ENCODE results near the gene MBNL3. TPM values are rescaled to one million over a fixed set of nuclear protein-coding genes. Genes with fewer than 3 reads are reported as not detected.

Gene MBNL3
- total RNA-seq, 1 experiment from 2014 or later: 4.6 TPM

DNA sequence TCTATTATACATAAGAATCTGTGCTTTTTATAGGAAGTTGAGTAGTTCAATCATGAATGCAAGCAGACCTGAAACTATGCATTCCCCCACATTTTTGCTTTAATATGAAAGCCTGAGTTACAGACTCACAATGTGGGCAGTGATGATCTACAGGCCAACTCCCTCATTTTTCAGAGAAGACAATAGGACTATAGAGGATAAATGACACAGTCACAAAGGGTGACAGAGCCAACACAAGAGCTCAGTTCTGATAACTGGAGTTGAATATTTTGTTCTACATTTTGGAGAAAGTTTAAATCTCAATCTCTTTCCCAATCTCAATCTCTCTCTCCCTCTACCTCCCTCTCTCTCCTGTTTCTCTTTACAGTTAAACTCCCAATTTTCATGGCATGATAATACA is 27.0 kb downstream of the MBNL3 start:
- H3K9ac ChIP-seq (ENCODE audit: low read length): no peak overlapping the region
- ChIA-PET CTCF (no interaction called here), RAD21 (ENCODE audit: low non-redundant PET in 1 of 2, low total read pairs in 2 of 2, uncharacterized antibody in 2 of 2, unreplicated experiment in 2 of 2) (no interaction called here), POLR2A (no interaction called here)
- H3K4me3 ChIP-seq (replicated peaks in 1 of 2; ENCODE audit: low read depth in 1 of 2, low read length in 2 of 2): no peak overlapping the region
- H3K27ac ChIP-seq (ENCODE audit: low read depth, low read length): no peak overlapping the region
- H3K4me2 ChIP-seq (ENCODE audit: low read length): no peak overlapping the region
- H3K9me3 ChIP-seq (ENCODE audit: control insufficient read depth in 1 of 2, insufficient read depth in 1 of 2, low read depth in 1 of 2, low read length in 2 of 2): no peaks in the 10 kb centered on the region
- H3K4me1 ChIP-seq (ENCODE audit: control insufficient read depth in 1 of 2, insufficient read depth in 2 of 2, low read length in 2 of 2): no peaks in the 10 kb centered on the region
- no TSS peak for BruUV-seq (replicated peaks)
- no peak for DNase-seq (ENCODE audit: low read depth, low spot score)
- TF ChIP-seq CEBPB (IDR thresholded peaks at IDR 0.05; ENCODE audit: low read depth): no peak
- no peak for TF ChIP-seq ZFX (IDR thresholded peaks at IDR 0.05)
- no peak for TF ChIP-seq JUND (IDR thresholded peaks at IDR 0.05)
- TF ChIP-seq POLR2A (IDR thresholded peaks at IDR 0.05; ENCODE audit: borderline replicate concordance, extremely low read depth, insufficient read depth, insufficient read length): no peak
- no peak for TF ChIP-seq ZBTB33 (IDR thresholded peaks at IDR 0.05; ENCODE audit: extremely low read depth, insufficient replicate concordance, low read length)
- TF ChIP-seq SRF (IDR thresholded peaks at IDR 0.05; ENCODE audit: low read depth): no peak
- no peak for TF ChIP-seq EGR1 (IDR thresholded peaks at IDR 0.05; ENCODE audit: low read depth)
- no peak for TF ChIP-seq CTCF (IDR thresholded peaks at IDR 0.05 in 2 of 3, conservative IDR thresholded peaks at IDR 0.05 in 1 of 3; ENCODE audit: borderline replicate concordance in 1 of 3, insufficient read depth in 1 of 3, low read depth in 2 of 3, low read length in 2 of 3)
- TF ChIP-seq, protein P1, sequence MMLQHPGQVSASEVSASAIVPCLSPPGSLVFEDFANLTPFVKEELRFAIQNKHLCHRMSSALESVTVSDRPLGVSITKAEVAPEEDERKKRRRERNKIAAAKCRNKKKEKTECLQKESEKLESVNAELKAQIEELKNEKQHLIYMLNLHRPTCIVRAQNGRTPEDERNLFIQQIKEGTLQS (IDR thresholded peaks at IDR 0.05): no peak
- TF ChIP-seq SP1 (IDR thresholded peaks at IDR 0.05; ENCODE audit: low read depth): no peak
- TF ChIP-seq RAD21 (IDR thresholded peaks at IDR 0.05; ENCODE audit: low read depth): no peak
- no peaks in the 10 kb centered on the region for H3K27me3 ChIP-seq (ENCODE audit: insufficient read depth, low read length)
- H3K36me3 ChIP-seq (ENCODE audit: control insufficient read depth in 1 of 2, insufficient read depth in 2 of 2, low read length in 2 of 2): no peaks in the 10 kb centered on the region
- no peak for ATAC-seq
- no peaks in the 10 kb centered on the region for H3K9me2 ChIP-seq (ENCODE audit: insufficient read depth)
- no peak overlapping the region for H2AFZ ChIP-seq (ENCODE audit: low read depth, low read length, poor library complexity, severe bottlenecking)
- H4K20me1 ChIP-seq (ENCODE audit: insufficient read depth): no peaks in the 10 kb centered on the region
- no peaks in the 10 kb centered on the region for H3K79me2 ChIP-seq (ENCODE audit: insufficient read depth, low read length)
- intact Hi-C loops (cut with micrococcal nuclease): no loop called here

All from HCT116 (cell line).